SJCRH30 (cell line): ENCODE measurements around the gene LINC01488. TPM values are rescaled to one million over a fixed set of nuclear protein-coding genes. Genes with fewer than 3 reads are reported as not detected.

Experiments
- DNase-seq, 2 experiments: peaks; one replicate each; pipeline ENCODE4 v3.0.0-alpha.2; 2015 to 2020
- H3K27ac ChIP-seq: fragments of 250-450 bp; sonication (Bioruptor Pico); 2 replicates; pipeline ENCODE4 v1.5.1; 2020; ENCODE audit warnings: mild to moderate bottlenecking, moderate library complexity
- H3K27me3 ChIP-seq: fragments of 250-450 bp; sonication (Bioruptor Pico); 2 replicates; pipeline ENCODE4 v1.5.1; 2020; ENCODE audit warnings: mild to moderate bottlenecking, moderate library complexity
- H3K36me3 ChIP-seq: fragments of 250-450 bp; sonication (Bioruptor Pico); 2 replicates; pipeline ENCODE4 v1.5.1; 2020; ENCODE audit warnings: mild to moderate bottlenecking, moderate library complexity
- H3K4me1 ChIP-seq: fragments of 250-450 bp; sonication (Bioruptor Pico); 2 replicates; pipeline ENCODE4 v1.5.1; 2020; ENCODE audit warnings: mild to moderate bottlenecking, moderate library complexity
- H3K4me3 ChIP-seq: fragments of 250-450 bp; sonication (Bioruptor Pico); 2 replicates; pipeline ENCODE4 v1.5.1; 2020; ENCODE audit warnings: mild to moderate bottlenecking, moderate library complexity
- H3K9me3 ChIP-seq: fragments of 250-450 bp; sonication (Bioruptor Pico); replicated peaks from 2 replicates; pipeline ENCODE4 v1.5.1; 2020; ENCODE audit warnings: mild to moderate bottlenecking, moderate library complexity
- total RNA-seq: library from RNA; depleted of rRNA; stranded (reverse); fragments of >200 nt; shearing (Covaris generic); gene quantifications from 2 replicates; pipeline ENCODE4 v1.2.3, GENCODE V29; 2014

The LINC01488 gene
- total RNA-seq, 1 experiment from 2014 or later = not detected

GRCh38 chr11:69452206-69452987 is 29.1 kb upstream of the LINC01488 start:
- Histone ChIP-seq H3K36me3 (no peaks in the 10 kb centered on the region), H3K9me3 (peaks cover 4% of the 10 kb centered on the region), H3K27ac (no peak overlapping the region), H3K27me3 (no peaks in the 10 kb centered on the region), H3K4me1 (peaks cover 28% of the 10 kb centered on the region), H3K4me3 (no peak overlapping the region)
- DNase-seq = no peak

GRCh38 chr11:69453151-69453550 is 28.3 kb upstream of the LINC01488 start:
- Histone ChIP-seq H3K27me3 (no peaks in the 10 kb centered on the region), H3K4me1 (peaks cover 26% of the 10 kb centered on the region), H3K9me3 (peaks cover 9% of the 10 kb centered on the region), H3K36me3 (no peaks in the 10 kb centered on the region), H3K4me3 (no peak overlapping the region), H3K27ac (no peak overlapping the region)
- no peak for DNase-seq

GRCh38 chr11:69454018-69454417 is 27.4 kb upstream of the LINC01488 start:
- no peak overlapping the region for H3K4me3 ChIP-seq
- peaks cover 9% of the 10 kb centered on the region for H3K9me3 ChIP-seq
- H3K27me3 ChIP-seq = no peaks in the 10 kb centered on the region
- no peaks in the 10 kb centered on the region for H3K36me3 ChIP-seq
- DNase-seq = no peak
- no peak overlapping the region for H3K27ac ChIP-seq
- H3K4me1 ChIP-seq = peaks cover 19% of the 10 kb centered on the region

GRCh38 chr11:69455969-69456368 is 25.5 kb upstream of the LINC01488 start:
- Histone ChIP-seq H3K9me3 (peaks cover 9% of the 10 kb centered on the region), H3K4me1 (no peaks in the 10 kb centered on the region; the same call in 1 of the 2 replicates), H3K27me3 (no peaks in the 10 kb centered on the region), H3K4me3 (no peak overlapping the region), H3K27ac (no peak overlapping the region), H3K36me3 (no peaks in the 10 kb centered on the region)
- DNase-seq = no peak

- no peak overlapping the region for H3K4me3 ChIP-seq
- H3K9me3 ChIP-seq = peaks cover 9% of the 10 kb centered on the region; the same call in 1 of the 2 replicates
- no peaks in the 10 kb centered on the region for H3K36me3 ChIP-seq
- no peaks in the 10 kb centered on the region for H3K4me1 ChIP-seq
- no peaks in the 10 kb centered on the region for H3K27me3 ChIP-seq
- DNase-seq = no peak
- H3K27ac ChIP-seq = no peak overlapping the region
These were observed 24.8 kb upstream of the LINC01488 start for GRCh38 chr11:69456712-69457111.

- Histone ChIP-seq H3K9me3 (peaks cover 9% of the 10 kb centered on the region; the same call in 1 of the 2 replicates), H3K36me3 (no peaks in the 10 kb centered on the region), H3K4me3 (no peak overlapping the region), H3K27ac (no peak overlapping the region), H3K4me1 (peaks cover 9% of the 10 kb centered on the region), H3K27me3 (no peaks in the 10 kb centered on the region)
- no peak for DNase-seq
These were observed 21.5 kb upstream of the LINC01488 start for GRCh38 chr11:69459848-69460539.

GRCh38 chr11:69460540-69461257 is 20.8 kb upstream of the LINC01488 start:
- Histone ChIP-seq H3K4me3 (no peak overlapping the region), H3K36me3 (no peaks in the 10 kb centered on the region), H3K4me1 (peaks cover 16% of the 10 kb centered on the region), H3K27ac (no peak overlapping the region), H3K27me3 (no peaks in the 10 kb centered on the region), H3K9me3 (peaks cover 9% of the 10 kb centered on the region; the same call in 1 of the 2 replicates)
- DNase-seq = no peak

- Histone ChIP-seq H3K27ac (no peak overlapping the region), H3K9me3 (peaks cover 9% of the 10 kb centered on the region; the same call in 1 of the 2 replicates)
- DNase-seq = no peak
These were observed 20.0 kb upstream of the LINC01488 start for GRCh38 chr11:69461272-69461962.

GRCh38 chr11:69462106-69462951 is 19.1 kb upstream of the LINC01488 start:
- H3K9me3 ChIP-seq = peaks cover 6% of the 10 kb centered on the region; the same call in 1 of the 2 replicates
- DNase-seq = no peak
- peaks cover 17% of the 10 kb centered on the region for H3K4me1 ChIP-seq
- no peaks in the 10 kb centered on the region for H3K36me3 ChIP-seq
- H3K27me3 ChIP-seq = no peaks in the 10 kb centered on the region
- no peak overlapping the region for H3K27ac ChIP-seq
- H3K4me3 ChIP-seq = no peak overlapping the region

More at GRCh38 chr11:69461272-69461962, 20.0 kb upstream of the LINC01488 start:
- H3K4me3 ChIP-seq = no peak overlapping the region
- no peaks in the 10 kb centered on the region for H3K36me3 ChIP-seq
- H3K27me3 ChIP-seq = no peaks in the 10 kb centered on the region
- H3K4me1 ChIP-seq = peaks cover 17% of the 10 kb centered on the region

GRCh38 chr11:69463181-69463994 is 18.1 kb upstream of the LINC01488 start:
- Histone ChIP-seq H3K4me1 (peaks cover 17% of the 10 kb centered on the region), H3K9me3 (no peaks in the 10 kb centered on the region), H3K36me3 (no peaks in the 10 kb centered on the region), H3K4me3 (no peak overlapping the region), H3K27me3 (no peaks in the 10 kb centered on the region), H3K27ac (no peak overlapping the region)
- peak; percentile 64 to 69 for DNase-seq

- Histone ChIP-seq H3K4me3 (no peak overlapping the region), H3K9me3 (no peaks in the 10 kb centered on the region), H3K36me3 (no peaks in the 10 kb centered on the region), H3K27me3 (no peaks in the 10 kb centered on the region), H3K27ac (no peak overlapping the region), H3K4me1 (peaks cover 17% of the 10 kb centered on the region)
- DNase-seq = no peak
These were observed 17.2 kb upstream of the LINC01488 start for GRCh38 chr11:69463995-69464960.
